ENCODE data around the gene ACTRT3.

ACTRT3 gene

GRCh38 chr3:169769287-169770181 lies at the start of gene ACTRT3:
Gene ACTRT3 (minus strand): TSS chr3:169769561. CDS start chr3:169769520, 41 bp downstream.
- Histone ChIP-seq H3K27me3 (ENCODE audit: insufficient read depth, insufficient read length) (no peaks in the 10 kb centered on the region), H3K4me1 (ENCODE audit: insufficient read depth, insufficient read length) (no peaks in the 10 kb centered on the region), H3K4me3 (ENCODE audit: insufficient read length, low read depth) (peak within 1 kb of the TSS; percentile 36), H3K9ac (ENCODE audit: insufficient read length, low read depth) (peak within 1 kb of the TSS; percentile 80), H3K36me3 (ENCODE audit: insufficient read depth, insufficient read length, low read length) (peaks cover 8% of the 10 kb centered on the region), H3K9me3 (ENCODE audit: insufficient read depth, low read length) (no peaks in the 10 kb centered on the region)
- no peak for TF ChIP-seq SUZ12 (IDR thresholded peaks at IDR 0.05; ENCODE audit: extremely low read depth, insufficient read depth, insufficient read length)
- no peak for TF ChIP-seq ZNF274 (IDR thresholded peaks at IDR 0.05; ENCODE audit: low read depth, low read length)
- TF ChIP-seq YY1 (IDR thresholded peaks at IDR 0.05; ENCODE audit: insufficient read depth, insufficient read length), result no peak
- peak; percentile 63 for DNase-seq (ENCODE audit: low read depth, low spot score)

- TF ChIP-seq YY1 (IDR thresholded peaks at IDR 0.05; ENCODE audit: insufficient read depth, insufficient read length) (no peak), SUZ12 (IDR thresholded peaks at IDR 0.05; ENCODE audit: extremely low read depth, insufficient read depth, insufficient read length) (no peak), ZNF274 (IDR thresholded peaks at IDR 0.05; ENCODE audit: low read depth, low read length) (no peak)
- Histone ChIP-seq H3K9ac (ENCODE audit: insufficient read length, low read depth) (no peak overlapping the region), H3K4me3 (ENCODE audit: insufficient read length, low read depth) (no peak overlapping the region), H3K27me3 (ENCODE audit: insufficient read depth, insufficient read length) (peaks cover 2% of the 10 kb centered on the region), H3K36me3 (ENCODE audit: insufficient read depth, insufficient read length, low read length) (no peaks in the 10 kb centered on the region), H3K9me3 (ENCODE audit: insufficient read depth, low read length) (peaks cover 12% of the 10 kb centered on the region), H3K4me1 (ENCODE audit: insufficient read depth, insufficient read length) (peaks cover 5% of the 10 kb centered on the region)
- DNase-seq (ENCODE audit: low read depth, low spot score), result no peak
Observed at GRCh38 chr3:169818316-169818715, 49.0 kb upstream of the ACTRT3 start.

- no peak overlapping the region for H3K4me3 ChIP-seq (ENCODE audit: insufficient read length, low read depth)
- TF ChIP-seq ZNF274 (IDR thresholded peaks at IDR 0.05; ENCODE audit: low read depth, low read length) (no peak), YY1 (IDR thresholded peaks at IDR 0.05; ENCODE audit: insufficient read depth, insufficient read length) (no peak), SUZ12 (IDR thresholded peaks at IDR 0.05; ENCODE audit: extremely low read depth, insufficient read depth, insufficient read length) (no peak)
Observed at GRCh38 chr3:169815590-169816150, 46.3 kb upstream of the ACTRT3 start.

DNA sequence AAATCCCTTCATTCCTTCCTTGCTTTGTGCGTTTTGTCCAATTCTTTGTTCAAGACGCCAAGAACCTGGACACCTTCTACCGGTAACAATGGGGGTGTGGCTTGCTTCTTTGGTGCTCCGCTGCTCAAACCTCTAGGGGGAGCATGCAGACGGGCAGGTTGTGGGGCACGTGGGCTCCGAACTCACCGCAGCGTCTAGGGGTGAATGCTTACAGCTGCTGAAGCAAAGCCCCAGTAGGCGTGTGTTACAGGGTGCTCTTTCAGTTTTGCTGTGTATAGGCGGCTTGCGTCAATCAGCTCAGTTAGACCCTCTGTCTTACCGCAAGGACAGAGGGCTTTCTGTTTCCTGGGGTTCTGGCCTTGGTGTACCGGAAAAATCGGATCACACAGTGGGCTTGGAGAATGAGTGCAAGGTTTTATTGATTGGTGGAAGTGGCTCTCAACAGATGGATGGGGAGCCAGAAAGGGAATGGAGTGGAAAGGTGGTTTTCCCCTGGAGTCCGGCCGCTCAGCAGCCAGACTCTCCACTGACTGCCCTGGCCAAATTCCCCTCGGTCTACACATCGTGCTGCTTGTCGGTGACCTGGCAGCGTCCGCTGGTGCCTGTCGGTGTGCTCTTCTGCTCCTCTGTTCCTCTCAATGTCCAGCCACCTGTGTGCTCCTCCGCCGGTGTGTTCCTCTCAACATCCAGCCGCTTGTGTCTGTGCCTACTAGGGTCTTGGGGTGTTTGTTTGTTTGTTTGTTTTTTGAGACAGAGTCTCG lies 44.6 kb upstream of the ACTRT3 start:
- TF ChIP-seq YY1 (IDR thresholded peaks at IDR 0.05; ENCODE audit: insufficient read depth, insufficient read length) (no peak), SUZ12 (IDR thresholded peaks at IDR 0.05; ENCODE audit: extremely low read depth, insufficient read depth, insufficient read length) (no peak), ZNF274 (IDR thresholded peaks at IDR 0.05; ENCODE audit: low read depth, low read length) (no peak)
- Histone ChIP-seq H3K36me3 (ENCODE audit: insufficient read depth, insufficient read length, low read length) (no peaks in the 10 kb centered on the region), H3K4me3 (ENCODE audit: insufficient read length, low read depth) (no peak overlapping the region), H3K9ac (ENCODE audit: insufficient read length, low read depth) (no peak overlapping the region), H3K27me3 (ENCODE audit: insufficient read depth, insufficient read length) (peaks cover 2% of the 10 kb centered on the region), H3K9me3 (ENCODE audit: insufficient read depth, low read length) (peaks cover 12% of the 10 kb centered on the region), H3K4me1 (ENCODE audit: insufficient read depth, insufficient read length) (peaks cover 5% of the 10 kb centered on the region)
- no peak for DNase-seq (ENCODE audit: low read depth, low spot score)

More at GRCh38 chr3:169815590-169816150, 46.3 kb upstream of the ACTRT3 start:
- Histone ChIP-seq H3K9ac (ENCODE audit: insufficient read length, low read depth) (no peak overlapping the region), H3K27me3 (ENCODE audit: insufficient read depth, insufficient read length) (peaks cover 2% of the 10 kb centered on the region), H3K4me1 (ENCODE audit: insufficient read depth, insufficient read length) (peaks cover 5% of the 10 kb centered on the region), H3K36me3 (ENCODE audit: insufficient read depth, insufficient read length, low read length) (no peaks in the 10 kb centered on the region), H3K9me3 (ENCODE audit: insufficient read depth, low read length) (peaks cover 12% of the 10 kb centered on the region)
- no peak for DNase-seq (ENCODE audit: low read depth, low spot score)

GRCh38 chr3:169813278-169813677 lies 43.9 kb upstream of the ACTRT3 start:
- Histone ChIP-seq H3K9me3 (ENCODE audit: insufficient read depth, low read length) (peaks cover 12% of the 10 kb centered on the region), H3K27me3 (ENCODE audit: insufficient read depth, insufficient read length) (peaks cover 2% of the 10 kb centered on the region), H3K9ac (ENCODE audit: insufficient read length, low read depth) (no peak overlapping the region), H3K4me1 (ENCODE audit: insufficient read depth, insufficient read length) (peaks cover 5% of the 10 kb centered on the region), H3K36me3 (ENCODE audit: insufficient read depth, insufficient read length, low read length) (no peaks in the 10 kb centered on the region), H3K4me3 (ENCODE audit: insufficient read length, low read depth) (peak overlapping the region; percentile 85)
- DNase-seq (ENCODE audit: low read depth, low spot score), result no peak
- TF ChIP-seq ZNF274 (IDR thresholded peaks at IDR 0.05; ENCODE audit: low read depth, low read length), result no peak
- no peak for TF ChIP-seq SUZ12 (IDR thresholded peaks at IDR 0.05; ENCODE audit: extremely low read depth, insufficient read depth, insufficient read length)
- no peak for TF ChIP-seq YY1 (IDR thresholded peaks at IDR 0.05; ENCODE audit: insufficient read depth, insufficient read length)

- Histone ChIP-seq H3K27me3 (ENCODE audit: insufficient read depth, insufficient read length) (peaks cover 2% of the 10 kb centered on the region), H3K9me3 (ENCODE audit: insufficient read depth, low read length) (peaks cover 12% of the 10 kb centered on the region), H3K4me1 (ENCODE audit: insufficient read depth, insufficient read length) (peaks cover 5% of the 10 kb centered on the region), H3K9ac (ENCODE audit: insufficient read length, low read depth) (peak within 1 kb of the TSS; percentile 86), H3K36me3 (ENCODE audit: insufficient read depth, insufficient read length, low read length) (no peaks in the 10 kb centered on the region), H3K4me3 (ENCODE audit: insufficient read length, low read depth) (peak within 1 kb of the TSS; percentile 85)
- TF ChIP-seq YY1 (IDR thresholded peaks at IDR 0.05; ENCODE audit: insufficient read depth, insufficient read length), result no peak
- TF ChIP-seq ZNF274 (IDR thresholded peaks at IDR 0.05; ENCODE audit: low read depth, low read length), result no peak
- TF ChIP-seq SUZ12 (IDR thresholded peaks at IDR 0.05; ENCODE audit: extremely low read depth, insufficient read depth, insufficient read length), result no peak
- DNase-seq (ENCODE audit: low read depth, low spot score), result peak; percentile 89
Observed at GRCh38 chr3:169812332-169813235, 43.2 kb upstream of the ACTRT3 start, which contains the start of the genes LRRC34 and LRRIQ4. Gene LRRC34 (minus strand): TSS chr3:169812904. CDS start chr3:169812548, 356 bp downstream. Gene LRRIQ4 (plus strand): TSS chr3:169812870. CDS start chr3:169821922, 9,052 bp downstream.
